ENCODE results near the gene RMND5B. TPM values are rescaled to one million over a fixed set of nuclear protein-coding genes. Genes with fewer than 3 reads are reported as not detected.

RMND5B gene
- total and polyA plus RNA-seq, 7 donors = 43.5 to 80.2 (median 53.6) TPM

DNA sequence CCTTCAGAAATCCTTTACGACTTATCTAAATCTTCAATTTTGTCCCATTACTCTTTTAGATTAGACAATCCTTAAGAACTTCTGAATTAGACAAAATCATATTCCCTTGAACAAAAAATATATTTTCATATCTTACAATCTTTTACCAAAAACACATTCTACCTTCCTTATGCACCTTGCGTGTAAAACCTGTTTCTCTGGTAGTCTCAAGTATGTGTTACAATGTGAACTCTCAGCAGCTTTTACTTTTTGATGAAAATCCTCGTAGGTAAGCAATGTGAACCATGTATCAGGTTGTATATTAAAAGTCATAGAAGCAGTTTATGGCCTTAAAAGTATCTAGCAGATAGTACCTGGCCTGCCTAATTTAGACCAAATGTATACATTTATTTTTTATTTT lies 43.6 kb downstream of the RMND5B start:
- intact Hi-C loops (cut with DNase I) = no loop called here
- no peaks in the 10 kb centered on the region for H3K9me3 ChIP-seq
- TF ChIP-seq, protein P1, sequence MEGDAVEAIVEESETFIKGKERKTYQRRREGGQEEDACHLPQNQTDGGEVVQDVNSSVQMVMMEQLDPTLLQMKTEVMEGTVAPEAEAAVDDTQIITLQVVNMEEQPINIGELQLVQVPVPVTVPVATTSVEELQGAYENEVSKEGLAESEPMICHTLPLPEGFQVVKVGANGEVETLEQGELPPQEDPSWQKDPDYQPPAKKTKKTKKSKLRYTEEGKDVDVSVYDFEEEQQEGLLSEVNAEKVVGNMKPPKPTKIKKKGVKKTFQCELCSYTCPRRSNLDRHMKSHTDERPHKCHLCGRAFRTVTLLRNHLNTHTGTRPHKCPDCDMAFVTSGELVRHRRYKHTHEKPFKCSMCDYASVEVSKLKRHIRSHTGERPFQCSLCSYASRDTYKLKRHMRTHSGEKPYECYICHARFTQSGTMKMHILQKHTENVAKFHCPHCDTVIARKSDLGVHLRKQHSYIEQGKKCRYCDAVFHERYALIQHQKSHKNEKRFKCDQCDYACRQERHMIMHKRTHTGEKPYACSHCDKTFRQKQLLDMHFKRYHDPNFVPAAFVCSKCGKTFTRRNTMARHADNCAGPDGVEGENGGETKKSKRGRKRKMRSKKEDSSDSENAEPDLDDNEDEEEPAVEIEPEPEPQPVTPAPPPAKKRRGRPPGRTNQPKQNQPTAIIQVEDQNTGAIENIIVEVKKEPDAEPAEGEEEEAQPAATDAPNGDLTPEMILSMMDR (IDR thresholded peaks at IDR 0.05) = no peak

DNA sequence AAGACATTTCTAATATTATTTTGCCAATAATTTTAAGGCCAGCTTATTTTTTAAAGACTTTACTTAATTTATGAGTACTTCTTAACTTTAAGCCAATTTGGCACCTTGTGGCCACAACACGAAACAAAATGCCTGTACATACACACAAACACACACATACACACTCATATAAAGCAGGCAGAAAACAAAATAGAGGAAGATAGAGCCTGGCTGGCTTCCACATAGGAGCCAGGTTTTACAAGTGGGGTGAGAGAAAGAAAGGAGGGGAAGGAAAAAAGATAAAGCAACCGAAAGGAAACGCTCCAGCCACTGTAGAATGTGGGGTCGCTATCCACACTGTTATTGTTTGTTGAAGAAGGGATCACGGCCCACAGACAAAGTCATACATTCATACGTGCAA lies 46.0 kb downstream of the RMND5B start:
- TF ChIP-seq, protein P1 (IDR thresholded peaks at IDR 0.05) = no peak
- Histone ChIP-seq H3K4me3 (no peak overlapping the region), H3K36me3 (ENCODE audit: insufficient read depth in 1 of 2, low read depth in 1 of 2) (no peaks in the 10 kb centered on the region), H3K4me1 (no peaks in the 10 kb centered on the region), H3K27me3 (ENCODE audit: insufficient read depth in 3 of 3, low read length in 2 of 3) (peaks cover 0 to 2% (median 0%) of the 10 kb centered on the region in 3 donors), H3K27ac (no peak overlapping the region), H3K9me3 (no peaks in the 10 kb centered on the region)
- DNase-seq = no peak
- WGBS, 3 donors = 79 to 92% (median 84%) methylated on average over 6 of the region's 6 CpGs
- intact Hi-C loops (cut with DNase I) = no loop called here
- ATAC-seq = no peak

More for the DNA sequence above, 43.6 kb downstream of the RMND5B start:
- H3K27ac ChIP-seq = no peak overlapping the region
- WGBS, 3 donors = 92 to 95% (median 92%) methylated on average over 3 of the region's 3 CpGs
- ATAC-seq = no peak
- H3K4me1 ChIP-seq = no peaks in the 10 kb centered on the region
- H3K36me3 ChIP-seq (ENCODE audit: insufficient read depth in 1 of 2, low read depth in 1 of 2) = no peaks in the 10 kb centered on the region
- no peaks in the 10 kb centered on the region for H3K27me3 ChIP-seq (ENCODE audit: insufficient read depth in 3 of 3, low read length in 2 of 3)
- H3K4me3 ChIP-seq = no peak overlapping the region
- no peak for DNase-seq

DNA sequence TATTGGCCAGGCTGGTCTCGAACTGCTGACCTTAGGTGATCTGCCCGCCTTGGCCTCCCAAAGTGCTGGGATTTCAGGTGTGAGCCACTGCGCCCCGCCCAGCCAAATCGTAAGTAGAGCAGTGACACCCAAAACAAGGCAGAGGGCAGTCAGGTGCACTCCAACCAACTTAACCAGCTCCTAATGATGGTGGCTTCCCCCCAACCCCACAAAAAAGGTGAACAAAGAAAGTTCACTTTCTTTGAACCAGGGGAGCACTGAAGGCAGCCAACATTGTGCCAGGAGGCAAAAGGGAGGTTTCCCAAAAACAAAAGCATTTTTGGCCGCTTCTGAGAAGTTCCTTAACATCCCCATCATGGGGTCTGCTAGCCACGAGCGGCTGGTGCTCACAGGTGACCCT lies 46.8 kb downstream of the RMND5B start:
- H3K27me3 ChIP-seq (ENCODE audit: insufficient read depth in 3 of 3, low read length in 2 of 3) = peaks cover 0 to 2% (median 0%) of the 10 kb centered on the region in 3 donors
- WGBS, 3 donors = 78 to 84% (median 84%) methylated on average over 8 of the region's 8 CpGs
- no peaks in the 10 kb centered on the region for H3K36me3 ChIP-seq (ENCODE audit: insufficient read depth in 1 of 2, low read depth in 1 of 2)
- no peaks in the 10 kb centered on the region for H3K9me3 ChIP-seq
- no peak overlapping the region for H3K27ac ChIP-seq
- H3K4me3 ChIP-seq = no peak overlapping the region
- no peaks in the 10 kb centered on the region for H3K4me1 ChIP-seq
- intact Hi-C loops (cut with DNase I) = no loop called here
- TF ChIP-seq, protein P1 (IDR thresholded peaks at IDR 0.05) = no peak
- no peak for DNase-seq
- ATAC-seq = no peak

DNA sequence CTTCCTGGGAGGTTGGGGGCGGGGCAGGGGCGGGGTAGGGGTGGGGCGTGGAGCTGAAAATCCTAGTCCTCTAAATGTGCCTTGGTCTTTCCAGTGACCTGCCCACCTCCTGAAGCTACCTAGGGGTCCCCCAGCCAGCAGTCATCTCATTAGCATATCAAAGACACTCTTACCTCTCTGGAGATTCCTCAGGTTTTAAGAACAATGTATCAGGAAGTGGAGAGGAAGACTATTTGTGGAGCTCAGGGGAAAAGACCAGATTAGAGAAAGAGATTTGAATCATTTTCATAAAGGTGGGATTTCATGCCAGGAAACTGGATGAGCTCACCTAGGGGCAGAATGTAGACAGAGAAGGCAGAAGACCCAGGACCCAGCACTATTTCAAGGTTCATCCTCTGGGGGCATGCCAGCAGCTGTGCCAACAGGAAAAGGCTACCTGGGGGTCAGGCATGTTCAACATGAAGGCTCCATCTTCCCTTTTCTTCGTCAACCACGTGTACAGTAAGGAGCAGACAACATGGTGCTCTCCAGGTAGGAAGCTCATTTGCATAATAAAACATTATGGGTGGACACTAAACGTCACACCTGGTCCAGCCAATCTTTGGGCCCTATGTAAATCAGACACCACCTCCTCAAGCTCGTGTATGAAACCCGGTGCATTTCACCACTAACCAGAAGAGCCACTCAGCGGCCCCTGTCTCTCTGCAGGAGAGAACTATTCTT lies 49.5 kb downstream of the RMND5B start:
- Histone ChIP-seq H3K4me1 (no peaks in the 10 kb centered on the region), H3K36me3 (ENCODE audit: insufficient read depth in 1 of 2, low read depth in 1 of 2) (no peaks in the 10 kb centered on the region)
- DNase-seq = no peak

More for the DNA sequence above, 49.5 kb downstream of the RMND5B start:
- no peak overlapping the region for H3K27ac ChIP-seq
- peaks cover 0 to 2% (median 0%) of the 10 kb centered on the region in 3 donors for H3K27me3 ChIP-seq (ENCODE audit: insufficient read depth in 3 of 3, low read length in 2 of 3)
- 30 to 34% (median 32%) methylated on average over 9 of the region's 9 CpGs for WGBS, 3 donors
- TF ChIP-seq, protein P1 (IDR thresholded peaks at IDR 0.05) = no peak
- no peaks in the 10 kb centered on the region for H3K9me3 ChIP-seq
- no peak for ATAC-seq
- H3K4me3 ChIP-seq = no peak overlapping the region
- intact Hi-C loops (cut with DNase I) = loop anchor here in 1 of 2 donors (1.0 kb wide), 1 partner anchor 26 kb away; no protein-coding TSS in a partner anchor
